Measurements from ENCODE around the gene ASTN1.

Gene ASTN1

DNA sequence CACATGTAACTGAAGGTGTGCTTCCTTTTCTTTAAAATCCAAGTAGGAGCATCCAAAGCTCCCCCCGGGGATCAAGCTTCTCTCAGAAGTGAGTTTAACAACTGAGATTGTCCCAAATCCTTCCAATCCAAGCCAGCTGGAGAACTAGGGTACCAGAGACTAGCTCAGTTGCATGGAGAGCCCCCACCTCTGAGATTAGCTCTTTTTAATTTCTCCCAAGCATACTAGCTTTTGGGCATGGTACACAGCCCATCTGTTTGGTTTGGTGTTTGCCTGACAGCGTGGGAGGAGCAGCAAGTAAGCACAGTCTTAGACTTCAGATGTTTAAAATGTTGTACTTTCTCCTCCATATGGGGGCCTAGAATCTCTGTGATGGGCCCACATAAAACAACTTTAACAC lies 142.8 kb downstream of the ASTN1 start:
- H2AFZ ChIP-seq (ENCODE audit: low read length) = no peak overlapping the region
- no peaks in the 10 kb centered on the region for H3K4me1 ChIP-seq (ENCODE audit: insufficient read depth, low read length, poor library complexity, severe bottlenecking)
- H3K79me2 ChIP-seq (ENCODE audit: insufficient read depth, low read length) = no peaks in the 10 kb centered on the region
- no peaks in the 10 kb centered on the region for H3F3A ChIP-seq (ENCODE audit: low read depth)
- H4K20me1 ChIP-seq (ENCODE audit: insufficient read depth, low read length, poor library complexity, severe bottlenecking) = no peaks in the 10 kb centered on the region
- H3K9me2 ChIP-seq (replicated peaks; ENCODE audit: low read depth, low read length) = no peaks in the 10 kb centered on the region
- no peak overlapping the region for H3K4me3 ChIP-seq (ENCODE audit: low read length, poor library complexity, severe bottlenecking)
- no peak overlapping the region for H3K4me2 ChIP-seq (ENCODE audit: low read depth, low read length, poor library complexity, severe bottlenecking)
- H3K9me3 ChIP-seq (ENCODE audit: insufficient read depth, low read depth, low read length) = no peaks in the 10 kb centered on the region
- TF ChIP-seq EZH2phosphoT487 (IDR thresholded peaks at IDR 0.05; ENCODE audit: borderline replicate concordance) = no peak
- TF ChIP-seq, protein P1, sequence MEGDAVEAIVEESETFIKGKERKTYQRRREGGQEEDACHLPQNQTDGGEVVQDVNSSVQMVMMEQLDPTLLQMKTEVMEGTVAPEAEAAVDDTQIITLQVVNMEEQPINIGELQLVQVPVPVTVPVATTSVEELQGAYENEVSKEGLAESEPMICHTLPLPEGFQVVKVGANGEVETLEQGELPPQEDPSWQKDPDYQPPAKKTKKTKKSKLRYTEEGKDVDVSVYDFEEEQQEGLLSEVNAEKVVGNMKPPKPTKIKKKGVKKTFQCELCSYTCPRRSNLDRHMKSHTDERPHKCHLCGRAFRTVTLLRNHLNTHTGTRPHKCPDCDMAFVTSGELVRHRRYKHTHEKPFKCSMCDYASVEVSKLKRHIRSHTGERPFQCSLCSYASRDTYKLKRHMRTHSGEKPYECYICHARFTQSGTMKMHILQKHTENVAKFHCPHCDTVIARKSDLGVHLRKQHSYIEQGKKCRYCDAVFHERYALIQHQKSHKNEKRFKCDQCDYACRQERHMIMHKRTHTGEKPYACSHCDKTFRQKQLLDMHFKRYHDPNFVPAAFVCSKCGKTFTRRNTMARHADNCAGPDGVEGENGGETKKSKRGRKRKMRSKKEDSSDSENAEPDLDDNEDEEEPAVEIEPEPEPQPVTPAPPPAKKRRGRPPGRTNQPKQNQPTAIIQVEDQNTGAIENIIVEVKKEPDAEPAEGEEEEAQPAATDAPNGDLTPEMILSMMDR (conservative IDR thresholded peaks at IDR 0.05; ENCODE audit: low read length) = no peak
- no peaks in the 10 kb centered on the region for H3K27me3 ChIP-seq (ENCODE audit: insufficient read depth, low read length, poor library complexity, severe bottlenecking)
- H3K9ac ChIP-seq (ENCODE audit: low read depth, low read length, poor library complexity, severe bottlenecking) = no peak overlapping the region
- H3K36me3 ChIP-seq (ENCODE audit: insufficient read depth, low read length) = no peaks in the 10 kb centered on the region

DNA sequence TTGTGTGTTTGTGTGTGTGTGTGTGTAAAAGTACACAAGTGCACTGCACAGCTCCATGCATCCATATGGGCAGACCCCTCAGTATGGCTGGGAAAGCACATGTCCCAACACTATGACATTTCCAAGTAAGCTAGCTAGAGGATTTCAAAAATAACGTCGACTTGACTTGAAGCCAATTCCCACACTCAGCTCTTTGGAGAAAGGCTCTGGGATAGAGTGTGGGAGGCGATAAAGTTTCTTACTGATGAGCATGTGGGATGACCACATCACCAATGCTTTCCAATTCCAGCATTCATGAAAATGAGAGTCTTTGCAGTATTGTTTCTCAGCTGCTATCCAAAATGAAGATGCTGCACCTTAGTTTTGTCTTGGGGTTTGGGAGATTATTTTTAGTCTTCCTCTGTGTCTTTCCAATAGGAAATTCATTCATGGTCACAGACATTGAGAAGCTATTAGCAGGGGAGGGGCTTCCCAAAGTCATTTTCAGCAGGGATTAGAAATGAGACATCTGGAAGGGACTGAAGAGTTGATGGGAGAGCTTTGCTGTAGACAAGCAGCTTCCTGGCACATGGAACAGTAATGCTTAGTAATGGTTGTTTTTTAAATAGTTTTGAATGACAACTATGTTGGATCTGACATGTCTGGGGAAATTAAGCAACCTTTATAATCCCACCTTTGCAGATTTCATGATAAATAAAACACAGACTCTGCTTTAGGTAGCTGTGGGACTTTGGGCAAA lies 143.5 kb downstream of the ASTN1 start:
- no peaks in the 10 kb centered on the region for H4K20me1 ChIP-seq (ENCODE audit: insufficient read depth, low read length, poor library complexity, severe bottlenecking)
- H3F3A ChIP-seq (ENCODE audit: low read depth) = no peaks in the 10 kb centered on the region
- H3K9me3 ChIP-seq (ENCODE audit: insufficient read depth, low read depth, low read length) = no peaks in the 10 kb centered on the region
- no peaks in the 10 kb centered on the region for H3K36me3 ChIP-seq (ENCODE audit: insufficient read depth, low read length)
- no peaks in the 10 kb centered on the region for H3K9me2 ChIP-seq (replicated peaks; ENCODE audit: low read depth, low read length)
- TF ChIP-seq, protein P1 (conservative IDR thresholded peaks at IDR 0.05; ENCODE audit: low read length) = no peak
- no peak for TF ChIP-seq EZH2phosphoT487 (IDR thresholded peaks at IDR 0.05; ENCODE audit: borderline replicate concordance)
- H3K27me3 ChIP-seq (ENCODE audit: insufficient read depth, low read length, poor library complexity, severe bottlenecking) = no peaks in the 10 kb centered on the region
- H3K9ac ChIP-seq (ENCODE audit: low read depth, low read length, poor library complexity, severe bottlenecking) = no peak overlapping the region
- no peak overlapping the region for H2AFZ ChIP-seq (ENCODE audit: low read length)
- H3K4me2 ChIP-seq (ENCODE audit: low read depth, low read length, poor library complexity, severe bottlenecking) = no peak overlapping the region
- H3K4me3 ChIP-seq (ENCODE audit: low read length, poor library complexity, severe bottlenecking) = no peak overlapping the region
- H3K79me2 ChIP-seq (ENCODE audit: insufficient read depth, low read length) = no peaks in the 10 kb centered on the region
- no peaks in the 10 kb centered on the region for H3K4me1 ChIP-seq (ENCODE audit: insufficient read depth, low read length, poor library complexity, severe bottlenecking)

DNA sequence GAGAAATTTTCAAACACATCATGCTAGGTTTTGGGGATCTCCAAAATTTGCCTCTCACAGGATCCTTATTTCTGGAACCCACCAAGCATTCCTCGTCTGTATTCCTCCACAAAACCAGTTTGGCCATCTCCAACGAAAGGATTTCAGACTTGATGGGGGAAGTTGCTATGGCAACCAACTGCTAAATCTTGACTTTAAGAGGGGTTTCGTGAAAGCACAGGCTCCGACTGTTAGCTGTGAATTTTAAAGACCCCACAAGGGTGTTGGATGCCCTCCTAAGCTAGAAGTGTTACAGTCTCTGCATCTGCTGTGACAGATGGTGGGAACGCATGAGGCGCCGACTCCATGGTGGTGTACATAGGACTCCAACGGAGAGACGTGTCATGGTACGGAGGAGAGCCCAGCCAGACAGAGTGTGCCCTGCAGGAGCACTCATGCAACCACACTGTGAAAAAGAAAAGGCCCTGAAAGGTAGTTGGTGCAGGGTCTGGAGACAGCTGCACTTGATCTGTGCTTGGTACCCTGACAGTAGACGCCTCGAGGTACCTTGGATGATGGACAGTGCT lies 147.1 kb downstream of the ASTN1 start:
- Histone ChIP-seq H2AFZ (ENCODE audit: low read length) (no peak overlapping the region), H3K4me3 (ENCODE audit: low read length, poor library complexity, severe bottlenecking) (no peak overlapping the region), H3K79me2 (ENCODE audit: insufficient read depth, low read length) (no peaks in the 10 kb centered on the region), H3K9ac (ENCODE audit: low read depth, low read length, poor library complexity, severe bottlenecking) (no peak overlapping the region), H3K4me2 (ENCODE audit: low read depth, low read length, poor library complexity, severe bottlenecking) (no peak overlapping the region), H3K36me3 (ENCODE audit: insufficient read depth, low read length) (no peaks in the 10 kb centered on the region), H3F3A (ENCODE audit: low read depth) (no peaks in the 10 kb centered on the region), H3K4me1 (ENCODE audit: insufficient read depth, low read length, poor library complexity, severe bottlenecking) (no peaks in the 10 kb centered on the region), H3K9me3 (ENCODE audit: insufficient read depth, low read depth, low read length) (no peaks in the 10 kb centered on the region), H3K27me3 (ENCODE audit: insufficient read depth, low read length, poor library complexity, severe bottlenecking) (no peaks in the 10 kb centered on the region), H4K20me1 (ENCODE audit: insufficient read depth, low read length, poor library complexity, severe bottlenecking) (no peaks in the 10 kb centered on the region), H3K9me2 (replicated peaks; ENCODE audit: low read depth, low read length) (no peaks in the 10 kb centered on the region)
- TF ChIP-seq, protein P1 (conservative IDR thresholded peaks at IDR 0.05; ENCODE audit: low read length) = no peak
- no peak for TF ChIP-seq EZH2phosphoT487 (IDR thresholded peaks at IDR 0.05; ENCODE audit: borderline replicate concordance)

All from Loucy (cell line).